ENCODE data around the gene BIRC5. TPM values are rescaled to one million over a fixed set of nuclear protein-coding genes. Genes with fewer than 3 reads are reported as not detected.

BIRC5 gene
- total RNA-seq, 4 donors from 2014 or later, result 3.7 to 9.6 (median 5.5) TPM

DNA sequence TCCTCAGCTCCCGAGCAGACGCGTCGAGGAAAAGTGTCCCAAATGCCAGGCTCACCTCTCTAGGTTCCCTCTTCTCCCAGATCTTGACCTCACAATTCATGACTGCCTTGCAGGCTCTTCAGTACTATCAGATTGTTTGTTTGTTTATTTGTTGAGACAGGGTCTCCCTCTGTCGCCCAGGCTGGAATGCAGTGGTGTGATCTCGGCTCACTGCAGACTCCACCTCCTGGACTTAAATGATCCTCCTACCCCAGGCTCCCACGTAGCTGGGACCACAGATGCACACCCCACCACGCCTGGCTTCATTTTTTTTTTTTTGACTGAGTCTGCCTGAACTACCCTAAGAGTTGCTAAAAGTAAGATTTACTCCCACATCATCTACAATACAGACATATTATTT is 33.3 kb downstream of the BIRC5 start:
- Histone ChIP-seq H3K9me3 (no peaks in the 10 kb centered on the region), H3K4me1 (peaks cover 14% of the 10 kb centered on the region), H3K4me3 (no peak overlapping the region), H3K27ac (no peak overlapping the region), H3K27me3 (peaks cover 3% of the 10 kb centered on the region), H3K36me3 (no peaks in the 10 kb centered on the region)
- WGBS, result 77% methylated on average over 8 of the region's 8 CpGs
- no peak for TF ChIP-seq POLR2A (IDR thresholded peaks at IDR 0.05)
- no peak for TF ChIP-seq EP300 (IDR thresholded peaks at IDR 0.05)
- TF ChIP-seq, protein P1, sequence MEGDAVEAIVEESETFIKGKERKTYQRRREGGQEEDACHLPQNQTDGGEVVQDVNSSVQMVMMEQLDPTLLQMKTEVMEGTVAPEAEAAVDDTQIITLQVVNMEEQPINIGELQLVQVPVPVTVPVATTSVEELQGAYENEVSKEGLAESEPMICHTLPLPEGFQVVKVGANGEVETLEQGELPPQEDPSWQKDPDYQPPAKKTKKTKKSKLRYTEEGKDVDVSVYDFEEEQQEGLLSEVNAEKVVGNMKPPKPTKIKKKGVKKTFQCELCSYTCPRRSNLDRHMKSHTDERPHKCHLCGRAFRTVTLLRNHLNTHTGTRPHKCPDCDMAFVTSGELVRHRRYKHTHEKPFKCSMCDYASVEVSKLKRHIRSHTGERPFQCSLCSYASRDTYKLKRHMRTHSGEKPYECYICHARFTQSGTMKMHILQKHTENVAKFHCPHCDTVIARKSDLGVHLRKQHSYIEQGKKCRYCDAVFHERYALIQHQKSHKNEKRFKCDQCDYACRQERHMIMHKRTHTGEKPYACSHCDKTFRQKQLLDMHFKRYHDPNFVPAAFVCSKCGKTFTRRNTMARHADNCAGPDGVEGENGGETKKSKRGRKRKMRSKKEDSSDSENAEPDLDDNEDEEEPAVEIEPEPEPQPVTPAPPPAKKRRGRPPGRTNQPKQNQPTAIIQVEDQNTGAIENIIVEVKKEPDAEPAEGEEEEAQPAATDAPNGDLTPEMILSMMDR (IDR thresholded peaks at IDR 0.05), result no peak
- no peak for TF ChIP-seq POLR2AphosphoS5 (IDR thresholded peaks at IDR 0.05)
- DNase-seq (ENCODE audit: low spot score in 2 of 2), result no peak

GRCh38 chr17:78248051-78248914 is 34.2 kb downstream of the BIRC5 start:
- TF ChIP-seq POLR2AphosphoS5 (IDR thresholded peaks at IDR 0.05) (no peak), EP300 (IDR thresholded peaks at IDR 0.05) (no peak), POLR2A (IDR thresholded peaks at IDR 0.05) (no peak)
- TF ChIP-seq, protein P1 (IDR thresholded peaks at IDR 0.05), result no peak
- DNase-seq (ENCODE audit: low spot score in 2 of 2), result no peak
- Histone ChIP-seq H3K9me3 (no peaks in the 10 kb centered on the region), H3K4me1 (peaks cover 20% of the 10 kb centered on the region), H3K4me3 (no peak overlapping the region), H3K36me3 (no peaks in the 10 kb centered on the region), H3K27me3 (peaks cover 3% of the 10 kb centered on the region), H3K27ac (no peak overlapping the region)
- WGBS, result 87% methylated on average over 23 of the region's 30 CpGs

- TF ChIP-seq POLR2A (IDR thresholded peaks at IDR 0.05), result no peak
- TF ChIP-seq, protein P1 (IDR thresholded peaks at IDR 0.05), result no peak
- TF ChIP-seq EP300 (IDR thresholded peaks at IDR 0.05), result no peak
- no peak for TF ChIP-seq POLR2AphosphoS5 (IDR thresholded peaks at IDR 0.05)
- 67% methylated on average over 3 of the region's 16 CpGs for WGBS
- no peak overlapping the region for H3K4me3 ChIP-seq
- H3K27me3 ChIP-seq, result peaks cover 3% of the 10 kb centered on the region
- H3K4me1 ChIP-seq, result peaks cover 27% of the 10 kb centered on the region
- H3K27ac ChIP-seq, result no peak overlapping the region
- H3K9me3 ChIP-seq, result no peaks in the 10 kb centered on the region
- H3K36me3 ChIP-seq, result no peaks in the 10 kb centered on the region
- no peak for DNase-seq (ENCODE audit: low spot score in 2 of 2)
Measured at GRCh38 chr17:78249074-78249817, 35.2 kb downstream of the BIRC5 start.

GRCh38 chr17:78249818-78250806 is 36.1 kb downstream of the BIRC5 start:
- no peak overlapping the region for H3K4me3 ChIP-seq
- H3K4me1 ChIP-seq, result peaks cover 27% of the 10 kb centered on the region
- H3K27me3 ChIP-seq, result peaks cover 3% of the 10 kb centered on the region
- no peaks in the 10 kb centered on the region for H3K9me3 ChIP-seq
- H3K36me3 ChIP-seq, result no peaks in the 10 kb centered on the region
- no peak overlapping the region for H3K27ac ChIP-seq
- WGBS, result 64% methylated on average over 8 of the region's 20 CpGs
- DNase-seq (ENCODE audit: low spot score in 2 of 2), result no peak
- no peak for TF ChIP-seq POLR2A (IDR thresholded peaks at IDR 0.05)
- TF ChIP-seq, protein P1 (IDR thresholded peaks at IDR 0.05), result no peak
- TF ChIP-seq POLR2AphosphoS5 (IDR thresholded peaks at IDR 0.05), result no peak
- no peak for TF ChIP-seq EP300 (IDR thresholded peaks at IDR 0.05)
